ENCODE results near the gene AGA. TPM values are rescaled to one million over a fixed set of nuclear protein-coding genes. Genes with fewer than 3 reads are reported as not detected.

The AGA gene
- total and polyA plus RNA-seq, 2 donors from 2014 or later = 23.0 to 23.6 TPM

GRCh38 chr4:177404986-177405385 is 37.3 kb downstream of the AGA start:
- no peaks in the 10 kb centered on the region for H3K27me3 ChIP-seq (ENCODE audit: control insufficient read depth, insufficient read depth, low read length)
- H3K4me3 ChIP-seq (ENCODE audit: low read length in 3 of 3) = no peak overlapping the region
- intact Hi-C loops (cut with DNase I) = no loop called here
- FAIRE-seq = no peak
- H3K27ac ChIP-seq (ENCODE audit: low read depth in 2 of 2, low read length in 2 of 2) = no peak overlapping the region
- H3K9me3 ChIP-seq (ENCODE audit: control insufficient read depth in 2 of 3, insufficient read depth in 1 of 3, low read length in 3 of 3) = no peaks in the 10 kb centered on the region
- TF ChIP-seq CTCF (IDR thresholded peaks at IDR 0.05; ENCODE audit: borderline replicate concordance, extremely low read depth, insufficient read depth) = no peak
- no peak overlapping the region for H3K9ac ChIP-seq (ENCODE audit: low read length in 3 of 3)
- DNase-seq = peak in 3 of 5 donors; percentile 22 to 47 (median 40)
- peaks cover 0 to 5% (median 2%) of the 10 kb centered on the region in 3 donors for H3K4me1 ChIP-seq (ENCODE audit: control insufficient read depth in 2 of 3, insufficient read depth in 2 of 3, low read depth in 1 of 3, low read length in 3 of 3)
- no peaks in the 10 kb centered on the region for H3K36me3 ChIP-seq (ENCODE audit: control insufficient read depth in 2 of 3, insufficient read depth in 3 of 3, low read length in 3 of 3)

GRCh38 chr4:177404342-177404741 is 37.9 kb downstream of the AGA start:
- H3K4me3 ChIP-seq (ENCODE audit: low read length in 3 of 3) = no peak overlapping the region
- no peak for DNase-seq
- no peaks in the 10 kb centered on the region for H3K36me3 ChIP-seq (ENCODE audit: control insufficient read depth in 2 of 3, insufficient read depth in 3 of 3, low read length in 3 of 3)
- intact Hi-C loops (cut with DNase I) = no loop called here
- H3K9ac ChIP-seq (ENCODE audit: low read length in 3 of 3) = no peak overlapping the region
- peaks cover 0 to 5% (median 2%) of the 10 kb centered on the region in 3 donors for H3K4me1 ChIP-seq (ENCODE audit: control insufficient read depth in 2 of 3, insufficient read depth in 2 of 3, low read depth in 1 of 3, low read length in 3 of 3)
- no peak overlapping the region for H3K27ac ChIP-seq (ENCODE audit: low read depth in 2 of 2, low read length in 2 of 2)
- no peaks in the 10 kb centered on the region for H3K9me3 ChIP-seq (ENCODE audit: control insufficient read depth in 2 of 3, insufficient read depth in 1 of 3, low read length in 3 of 3)
- no peak for FAIRE-seq
- no peak for TF ChIP-seq CTCF (IDR thresholded peaks at IDR 0.05; ENCODE audit: borderline replicate concordance, extremely low read depth, insufficient read depth)
- H3K27me3 ChIP-seq (ENCODE audit: control insufficient read depth, insufficient read depth, low read length) = no peaks in the 10 kb centered on the region

DNA sequence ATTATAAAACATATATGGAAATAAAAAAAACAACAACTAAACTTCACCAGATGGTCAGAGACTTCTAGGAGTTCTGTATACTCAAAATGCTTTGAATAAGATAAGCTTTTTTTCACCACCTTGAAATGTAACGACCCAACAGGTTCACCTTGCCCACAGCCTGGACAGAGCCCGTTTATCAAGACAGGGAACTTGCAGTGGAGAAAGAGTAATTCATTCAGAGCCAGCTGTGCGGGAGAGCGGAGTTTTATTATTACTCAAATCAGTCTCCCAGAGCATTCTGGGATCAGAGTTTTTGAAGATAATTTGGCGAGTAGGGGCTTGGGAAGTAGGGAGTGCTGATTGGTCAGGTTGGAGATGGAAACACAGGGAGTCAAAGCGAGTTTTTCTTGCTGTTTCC is 38.5 kb downstream of the AGA start:
- no peak for FAIRE-seq
- intact Hi-C loops (cut with DNase I) = no loop called here
- TF ChIP-seq CTCF (IDR thresholded peaks at IDR 0.05; ENCODE audit: borderline replicate concordance, extremely low read depth, insufficient read depth) = no peak
- H3K4me3 ChIP-seq (ENCODE audit: low read length in 3 of 3) = no peak overlapping the region
- no peak overlapping the region for H3K9ac ChIP-seq (ENCODE audit: low read length in 3 of 3)
- peaks cover 0 to 5% (median 2%) of the 10 kb centered on the region in 3 donors for H3K4me1 ChIP-seq (ENCODE audit: control insufficient read depth in 2 of 3, insufficient read depth in 2 of 3, low read depth in 1 of 3, low read length in 3 of 3)
- H3K36me3 ChIP-seq (ENCODE audit: control insufficient read depth in 2 of 3, insufficient read depth in 3 of 3, low read length in 3 of 3) = no peaks in the 10 kb centered on the region
- DNase-seq = peak in 1 of 5 donors; percentile 19
- H3K9me3 ChIP-seq (ENCODE audit: control insufficient read depth in 2 of 3, insufficient read depth in 1 of 3, low read length in 3 of 3) = no peaks in the 10 kb centered on the region
- no peak overlapping the region for H3K27ac ChIP-seq (ENCODE audit: low read depth in 2 of 2, low read length in 2 of 2)
- H3K27me3 ChIP-seq (ENCODE audit: control insufficient read depth, insufficient read depth, low read length) = no peaks in the 10 kb centered on the region

- no peak overlapping the region for H3K27ac ChIP-seq (ENCODE audit: low read depth in 2 of 2, low read length in 2 of 2)
- no peaks in the 10 kb centered on the region for H3K36me3 ChIP-seq (ENCODE audit: control insufficient read depth in 2 of 3, insufficient read depth in 3 of 3, low read length in 3 of 3)
- H3K9me3 ChIP-seq (ENCODE audit: control insufficient read depth in 2 of 3, insufficient read depth in 1 of 3, low read length in 3 of 3) = no peaks in the 10 kb centered on the region
- H3K9ac ChIP-seq (ENCODE audit: low read length in 3 of 3) = no peak overlapping the region
- FAIRE-seq (no peak), DNase-seq (no peak)
- intact Hi-C loops (cut with DNase I) = no loop called here
- H3K4me3 ChIP-seq (ENCODE audit: low read length in 3 of 3) = no peak overlapping the region
- no peak for TF ChIP-seq CTCF (IDR thresholded peaks at IDR 0.05; ENCODE audit: borderline replicate concordance, extremely low read depth, insufficient read depth)
- no peaks in the 10 kb centered on the region for H3K27me3 ChIP-seq (ENCODE audit: control insufficient read depth, insufficient read depth, low read length)
- peaks cover 0 to 5% (median 2%) of the 10 kb centered on the region in 3 donors for H3K4me1 ChIP-seq (ENCODE audit: control insufficient read depth in 2 of 3, insufficient read depth in 2 of 3, low read depth in 1 of 3, low read length in 3 of 3)
These were observed 40.5 kb downstream of the AGA start for GRCh38 chr4:177401658-177402273.
